Hematopoietic multipotent progenitor cell (in vitro differentiated cells): ENCODE data around the gene TEX101. TPM values are rescaled to one million over a fixed set of nuclear protein-coding genes. Genes with fewer than 3 reads are reported as not detected.
"Not testable (repeated sequence)": the region's sequence is repeated elsewhere in the genome, so short reads cannot be mapped to it uniquely, and the experiment has no call there.

ENCODE experiments used
- DNase-seq, 3 donors: peaks; one replicate each; pipeline ENCODE4 v3.0.0-alpha.2; 2011 to 2015; ENCODE audit warnings: low read depth in 2 of 3, low spot score in 2 of 3
- total RNA-seq: library from RNA; depleted of rRNA; stranded (reverse); fragments of >200 nt; gene quantifications from one replicate; pipeline ENCODE4 v1.2.3, GENCODE V29; 2012

The TEX101 gene
- total RNA-seq, 1 donor, result not detected

DNA sequence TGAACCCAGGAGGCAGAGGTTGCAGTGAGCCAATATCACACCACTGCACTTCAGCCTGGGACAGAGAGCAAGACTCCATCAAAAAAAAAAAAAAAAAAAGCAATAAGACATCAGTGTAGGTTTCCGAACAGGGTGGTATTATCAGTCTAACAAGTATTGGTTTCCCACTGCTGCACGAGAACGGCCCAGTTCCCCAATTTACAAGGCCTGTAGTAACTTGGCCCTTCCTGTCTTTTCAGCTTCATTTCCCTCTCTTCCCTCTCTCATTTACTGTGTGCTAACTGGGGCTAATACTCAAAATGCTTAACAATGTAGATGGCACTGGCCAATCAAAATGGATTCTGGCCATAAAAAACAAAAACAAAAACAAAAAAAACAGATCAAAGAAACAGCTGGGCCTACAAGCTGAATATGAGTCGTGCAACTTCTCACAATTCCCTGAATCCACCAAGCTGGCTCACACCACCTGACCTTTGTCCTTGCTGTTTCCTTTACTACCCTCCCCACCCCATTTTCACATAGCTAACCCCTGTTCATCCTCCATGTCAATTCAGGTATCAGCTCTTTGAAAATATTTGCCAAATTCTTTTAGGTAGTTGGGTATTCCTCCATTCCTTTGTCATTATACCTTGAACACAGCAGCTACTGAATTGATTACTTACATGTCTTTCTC lies 2.4 kb downstream of the TEX101 start:
- DNase-seq, result peak in 1 of 3 donors; percentile 4

DNA sequence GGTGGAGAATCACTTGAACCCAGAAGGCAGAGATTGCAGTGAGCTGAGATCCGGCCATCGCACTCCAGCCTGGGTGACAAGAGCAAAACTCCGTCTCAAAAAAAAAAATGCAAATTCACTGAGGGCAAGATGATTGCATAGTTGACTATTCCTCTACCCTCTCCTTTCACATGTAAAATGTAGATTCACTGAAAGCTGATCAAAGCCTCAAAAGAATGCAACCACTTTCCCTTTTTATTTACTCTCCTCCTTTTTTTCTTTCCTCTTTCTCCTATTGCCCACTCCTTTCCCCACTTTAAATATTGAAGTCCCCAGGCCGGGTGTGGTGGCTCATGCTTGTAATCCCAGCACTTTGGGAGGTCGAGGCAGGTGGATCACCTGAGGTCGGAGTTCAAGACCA lies 6.3 kb downstream of the TEX101 start:
- no peak for DNase-seq

DNA sequence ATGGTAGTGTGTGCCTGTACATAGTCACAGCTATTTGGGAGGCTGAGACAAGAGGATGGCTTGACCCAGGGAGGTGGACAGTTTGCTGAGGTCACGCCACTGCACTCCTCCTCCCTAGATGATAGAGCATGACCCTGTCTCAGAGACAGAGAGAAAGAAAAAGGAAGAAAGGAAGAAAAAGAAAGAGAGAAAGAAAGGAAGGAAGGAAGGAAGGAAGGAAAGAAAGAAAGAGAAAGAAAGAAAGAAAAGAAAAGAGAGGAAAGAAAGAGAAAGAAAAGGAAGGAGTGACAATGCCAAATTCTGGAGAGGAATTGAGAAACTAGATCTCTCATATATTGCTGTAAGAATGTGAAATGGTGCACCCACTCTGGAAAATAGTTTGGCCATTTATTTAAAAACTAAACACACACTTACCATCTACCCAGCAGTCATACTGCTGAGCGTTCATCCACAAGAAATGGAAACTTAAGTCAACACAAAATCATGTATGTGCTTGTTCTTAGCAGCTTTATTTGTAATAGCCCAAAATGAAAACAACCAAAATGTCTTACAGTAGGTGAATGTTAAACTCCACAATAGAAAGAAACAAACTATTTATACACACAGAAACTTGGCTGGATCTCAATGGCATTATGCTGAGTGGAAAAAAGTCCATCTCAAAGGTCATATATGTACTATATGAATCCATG lies 7.5 kb downstream of the TEX101 start:
- DNase-seq, result no peak

DNA sequence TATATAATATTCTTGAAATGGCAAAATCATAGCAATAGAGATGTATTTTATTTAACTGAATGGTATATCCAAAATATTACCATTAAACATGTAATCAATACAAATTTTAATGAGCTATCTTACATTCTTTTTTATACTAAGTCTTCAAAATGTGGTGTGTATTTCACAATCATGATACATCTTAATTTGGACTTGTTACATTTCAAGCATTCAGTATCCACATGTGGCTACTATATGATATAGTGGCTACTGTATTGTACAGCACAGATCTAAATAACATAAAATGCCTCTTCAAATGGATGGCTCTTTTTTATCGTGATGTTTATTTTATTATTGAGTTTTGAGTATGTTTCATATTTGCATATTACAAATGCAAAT lies 8.0 kb downstream of the TEX101 start:
- no peak for DNase-seq

DNA sequence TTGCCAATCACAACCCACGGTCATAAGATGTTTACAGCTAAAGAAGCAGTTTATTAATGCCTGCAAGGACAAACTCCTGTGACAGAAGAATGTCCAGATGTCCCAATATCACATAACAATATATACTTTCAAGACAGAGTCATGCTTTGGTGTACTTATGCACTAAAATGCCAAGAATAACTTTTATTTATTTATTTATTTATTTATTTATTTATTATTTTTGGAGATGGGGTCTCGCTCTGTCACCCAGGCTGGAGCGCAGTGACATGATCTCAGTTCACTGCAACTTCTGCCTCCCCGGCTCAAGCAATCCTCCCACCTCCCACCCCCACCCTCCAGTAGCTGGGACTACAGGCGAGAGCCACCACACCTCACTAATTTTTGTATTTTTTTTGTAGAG lies 9.1 kb downstream of the TEX101 start:
- DNase-seq, result no peak

DNA sequence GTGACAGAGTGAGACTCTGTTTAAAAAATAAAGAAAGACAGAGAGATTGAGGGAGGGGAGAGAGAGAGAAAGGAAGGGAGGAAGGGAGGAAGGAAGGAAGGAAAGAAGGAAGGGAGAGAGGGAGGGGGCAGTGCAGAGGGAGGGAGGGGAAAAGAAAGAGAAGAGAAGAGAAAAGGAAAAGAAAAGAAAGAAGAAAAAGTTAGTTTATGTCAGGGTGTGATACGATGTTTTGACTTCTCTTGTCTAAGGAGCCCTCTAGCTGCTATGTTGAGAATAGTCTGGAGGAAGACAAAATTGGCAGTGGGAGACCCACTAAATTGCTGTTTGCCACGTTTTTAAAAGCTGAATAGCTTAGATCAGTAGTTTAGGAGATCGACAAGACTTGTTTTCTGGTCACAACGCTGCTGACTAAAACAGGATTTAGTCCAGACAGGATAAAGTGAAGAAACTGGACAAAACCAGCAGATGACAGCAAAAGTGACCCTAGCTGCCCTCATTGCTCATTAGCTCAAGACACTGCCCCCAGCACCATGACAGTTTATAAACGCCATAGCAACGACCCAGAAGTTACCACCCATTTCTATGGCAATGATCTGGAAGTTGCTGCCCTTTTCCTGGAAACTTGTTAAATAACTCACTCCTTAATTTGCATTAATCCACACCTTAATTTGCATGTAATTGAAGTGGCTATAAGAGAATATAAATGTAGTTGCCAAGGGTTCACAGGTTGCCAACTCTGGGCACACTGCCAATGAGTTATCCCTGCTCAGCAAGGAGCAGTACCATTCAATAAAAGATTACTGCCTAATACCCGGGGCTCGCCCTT lies 11.1 kb downstream of the TEX101 start:
- DNase-seq, result peak in 1 of 3 donors; percentile 59

DNA sequence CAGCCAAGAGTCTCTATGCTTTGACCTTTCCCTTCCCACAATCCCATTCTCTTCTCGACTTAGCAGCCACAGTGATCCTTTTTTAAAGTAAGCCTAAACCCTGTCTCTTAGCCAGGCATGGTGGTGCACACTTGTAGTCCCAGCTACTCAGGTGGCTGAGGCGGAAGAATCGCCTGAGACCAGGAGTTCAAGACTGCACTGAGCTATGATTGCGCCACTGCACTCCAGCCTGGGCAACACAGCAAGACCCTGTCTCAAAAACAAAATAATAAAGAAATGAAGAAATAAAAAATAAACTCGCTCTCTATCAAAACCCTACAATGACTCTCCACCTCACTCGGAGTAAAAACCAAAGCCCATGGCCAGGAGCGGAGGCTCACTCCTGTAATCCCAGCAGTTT lies 14.7 kb downstream of the TEX101 start:
- no peak for DNase-seq

DNA sequence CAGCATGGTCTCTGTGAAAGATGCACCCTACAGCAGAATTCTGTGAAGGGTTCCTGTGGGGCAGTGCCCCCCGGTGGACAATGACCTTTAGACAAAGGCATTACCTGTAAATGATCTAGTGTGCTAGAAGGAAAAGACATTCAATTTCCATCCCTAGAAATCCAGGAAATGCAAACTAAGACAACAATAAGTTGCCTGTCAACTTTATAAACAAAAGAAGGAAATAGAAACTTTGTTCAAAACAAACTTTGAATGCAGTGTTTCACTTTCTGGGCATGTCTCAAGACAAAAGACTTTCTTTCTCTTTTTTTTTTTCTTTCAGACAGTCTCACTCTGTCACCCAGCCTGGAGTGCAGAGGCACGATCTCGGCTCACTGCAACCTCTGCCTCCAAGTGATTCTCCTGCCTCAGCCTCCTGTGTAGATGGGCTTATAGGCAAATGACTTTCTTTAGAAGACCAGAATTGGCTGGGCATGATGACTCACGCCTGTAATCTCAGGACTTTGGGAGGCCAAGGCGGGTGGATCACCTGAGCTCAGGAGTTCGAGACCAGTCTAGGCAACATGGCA lies 15.5 kb downstream of the TEX101 start:
- DNase-seq, result no peak

DNA sequence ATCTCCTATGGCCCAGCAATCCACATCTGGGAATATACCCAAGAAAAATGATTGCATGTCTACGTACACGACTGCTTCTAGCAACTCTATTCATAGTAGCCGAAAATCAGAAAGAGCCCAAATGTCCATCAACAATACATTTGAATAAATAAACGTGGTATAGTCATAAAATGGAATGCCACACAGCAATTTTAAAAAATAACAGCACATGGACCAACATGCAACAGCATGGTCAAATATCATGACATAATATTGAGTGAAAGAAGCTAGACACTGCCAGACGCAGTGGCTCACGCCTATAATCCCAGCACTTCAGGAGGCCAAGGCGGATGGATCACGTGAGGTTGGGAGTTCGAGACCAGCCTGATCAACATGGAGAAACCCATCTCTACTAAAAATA lies 16.3 kb downstream of the TEX101 start:
- DNase-seq, result no peak

DNA sequence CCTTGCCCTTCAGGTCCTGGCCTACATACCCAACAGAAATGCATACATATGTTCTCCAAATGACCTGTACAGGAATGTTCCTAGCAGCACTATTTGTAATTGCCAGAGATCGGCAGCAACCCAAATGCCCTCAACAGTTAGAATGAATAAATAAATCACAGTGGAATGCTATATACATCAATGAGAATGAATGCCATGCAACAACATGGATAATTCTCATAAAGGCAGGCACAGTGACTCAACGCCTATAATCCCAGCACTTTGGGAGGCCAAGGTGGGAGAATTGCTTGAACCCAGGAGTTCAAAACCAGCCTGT lies 18.6 kb downstream of the TEX101 start:
- DNase-seq, result no peak

DNA sequence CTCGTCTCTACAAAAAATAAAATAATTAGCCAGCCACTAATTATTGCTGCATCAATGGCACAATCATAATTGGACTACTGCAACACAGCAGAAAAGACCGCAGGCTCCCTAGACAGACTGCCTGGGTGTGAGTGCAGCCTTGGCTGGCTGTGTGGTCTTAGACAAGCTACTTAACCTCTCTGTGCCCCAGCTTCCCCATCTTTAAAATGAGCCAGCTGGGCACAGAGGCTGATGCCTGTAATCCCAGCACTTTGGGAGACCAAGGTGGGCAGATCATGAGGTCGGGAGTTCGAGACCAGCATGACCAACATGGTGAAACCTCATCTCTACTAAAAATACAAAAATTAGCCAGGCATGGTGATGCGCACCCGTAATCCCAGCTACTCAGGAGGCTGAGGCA lies 19.0 kb downstream of the TEX101 start:
- no peak for DNase-seq

DNA sequence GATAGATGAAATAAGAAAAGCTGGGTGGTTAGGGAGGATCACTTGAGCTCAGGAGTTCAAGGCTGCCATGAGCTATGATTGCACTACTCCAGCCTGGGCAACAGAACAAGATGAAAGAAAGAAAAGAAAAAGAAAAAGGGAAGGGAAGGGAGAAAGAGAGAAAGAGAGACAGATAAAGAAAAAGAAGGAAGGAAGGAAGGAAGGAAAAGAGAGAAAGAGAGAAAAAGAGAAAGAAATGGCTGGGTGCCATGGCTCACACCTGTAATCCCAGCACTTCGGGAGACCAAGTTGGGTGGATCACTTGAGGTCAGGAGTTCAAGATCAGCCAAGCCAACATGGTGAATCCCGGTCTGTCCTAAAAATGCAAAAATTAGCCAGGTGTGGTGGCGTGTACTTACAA lies 21.1 kb downstream of the TEX101 start:
- no peak for DNase-seq

DNA sequence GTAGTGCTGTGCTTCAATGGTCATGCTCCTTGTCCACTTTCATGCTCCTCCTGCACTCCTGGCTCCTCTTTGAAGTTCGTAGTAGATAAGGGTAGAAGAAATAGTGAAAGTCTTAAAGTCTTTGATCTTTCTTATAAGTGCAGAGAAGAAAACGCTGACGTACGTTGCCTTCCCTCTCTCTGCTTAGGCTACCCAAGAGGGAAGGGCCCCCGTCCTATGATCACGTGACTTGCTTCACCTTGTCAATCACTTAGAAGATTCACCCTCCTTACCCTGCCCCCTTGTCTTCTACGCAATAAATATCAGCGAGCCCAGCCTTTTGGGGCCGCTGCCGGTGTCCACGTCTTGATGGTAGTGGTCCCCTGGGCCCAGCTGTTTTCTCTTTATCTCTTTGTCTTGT lies 22.6 kb downstream of the TEX101 start:
- DNase-seq, result not testable (repeated sequence)

DNA sequence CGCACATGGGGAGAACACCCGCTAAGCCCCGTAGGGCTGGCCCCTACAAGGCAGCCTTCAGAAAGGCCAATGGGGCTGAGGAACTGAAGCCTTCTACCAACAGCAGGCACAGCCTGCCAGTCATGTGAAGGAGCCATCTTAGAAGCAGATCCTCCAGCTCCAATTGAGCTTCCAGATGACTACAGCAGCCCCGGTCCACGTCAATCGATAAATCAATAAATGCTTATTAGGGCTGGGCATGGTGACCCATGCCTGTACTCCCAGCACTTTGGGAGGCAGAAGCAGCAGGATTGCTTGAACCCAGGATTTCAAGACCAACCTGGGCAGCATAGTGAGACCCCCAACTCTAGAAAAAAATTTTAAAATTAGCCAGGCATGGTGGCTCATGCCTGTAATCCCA lies 23.0 kb downstream of the TEX101 start:
- no peak for DNase-seq

DNA sequence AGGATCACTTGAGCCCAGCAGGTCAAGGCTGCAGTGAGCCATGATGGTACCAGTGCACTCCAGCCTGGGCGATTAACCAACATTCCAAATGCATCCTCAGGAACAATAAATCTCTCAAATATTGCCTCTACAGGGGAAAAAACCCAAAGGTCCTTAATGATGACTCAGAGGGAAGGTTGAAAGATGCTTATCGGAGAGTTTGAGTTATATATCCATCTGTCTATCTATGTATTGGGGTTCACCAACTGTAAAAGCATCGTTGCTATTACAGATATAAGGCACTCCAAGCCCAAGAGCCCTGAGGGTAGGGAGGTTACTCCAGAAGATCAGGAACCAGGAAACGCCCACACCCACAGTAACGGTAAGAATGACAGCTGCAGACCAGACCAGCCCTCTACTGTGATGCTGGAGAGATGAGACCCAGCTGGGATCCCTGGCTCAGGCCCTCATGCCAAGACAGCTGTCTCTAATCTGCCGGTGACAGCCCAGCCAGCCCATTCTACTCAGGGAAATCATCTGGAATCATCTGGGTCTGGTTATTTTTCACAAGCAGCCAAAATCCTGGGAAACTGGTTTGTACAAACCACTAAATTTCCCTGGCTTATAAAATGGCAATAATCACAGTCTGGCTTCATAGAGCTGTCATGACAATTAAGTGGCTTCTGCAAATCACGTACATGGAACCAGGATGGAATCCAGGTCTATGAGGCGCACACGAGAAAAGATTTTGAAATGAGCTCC lies 23.8 kb downstream of the TEX101 start:
- DNase-seq, result no peak

DNA sequence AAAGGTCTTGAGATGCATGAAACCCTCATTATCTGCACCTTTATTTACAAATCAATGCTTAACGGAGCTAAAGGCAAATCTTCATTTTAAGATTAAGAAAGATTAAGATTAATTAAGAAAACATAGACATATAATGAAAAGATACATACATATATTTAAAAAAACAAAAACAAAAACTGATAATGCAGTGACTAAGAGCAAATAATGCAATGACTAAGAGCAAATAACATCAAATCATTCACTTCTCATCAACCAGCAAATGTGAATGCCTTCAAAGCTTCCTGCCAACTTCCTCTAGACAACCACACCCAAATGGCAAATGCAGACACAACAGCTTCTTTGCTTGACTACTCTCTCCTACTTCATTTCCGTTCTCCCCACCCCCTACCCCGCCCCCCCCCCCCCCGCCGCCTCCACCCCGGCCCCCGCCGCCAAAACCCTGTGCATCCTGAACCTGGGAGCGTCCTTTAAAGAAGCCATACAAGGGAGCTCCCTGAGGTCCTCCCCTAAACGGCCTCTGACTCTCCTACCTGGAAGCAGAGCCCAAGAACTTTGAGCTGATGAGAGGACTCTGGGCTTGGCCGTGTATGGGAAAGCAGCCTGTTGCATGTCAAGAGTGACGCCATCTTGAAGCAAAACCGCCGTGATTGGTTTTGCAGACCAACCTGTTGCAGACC lies 24.5 kb downstream of the TEX101 start:
- DNase-seq, result peak in 2 of 3 donors; percentile 58 to 59

DNA sequence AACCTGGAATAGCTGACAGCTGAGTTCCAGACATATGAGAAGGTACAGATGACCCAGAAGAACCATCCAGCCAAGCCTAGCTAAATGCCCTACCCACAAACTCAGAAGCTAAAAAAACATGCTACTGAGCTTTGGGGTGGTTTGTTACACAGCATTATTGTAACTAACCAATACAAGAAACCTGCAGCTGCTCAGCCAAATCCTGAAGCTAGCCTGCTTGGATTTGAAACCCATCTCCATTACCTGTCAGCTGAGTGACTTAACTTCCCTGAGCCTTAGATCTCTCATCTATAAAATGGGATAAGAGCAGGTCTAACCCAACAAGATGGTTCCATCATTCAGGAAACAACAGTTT lies 25.0 kb downstream of the TEX101 start:
- no peak for DNase-seq

DNA sequence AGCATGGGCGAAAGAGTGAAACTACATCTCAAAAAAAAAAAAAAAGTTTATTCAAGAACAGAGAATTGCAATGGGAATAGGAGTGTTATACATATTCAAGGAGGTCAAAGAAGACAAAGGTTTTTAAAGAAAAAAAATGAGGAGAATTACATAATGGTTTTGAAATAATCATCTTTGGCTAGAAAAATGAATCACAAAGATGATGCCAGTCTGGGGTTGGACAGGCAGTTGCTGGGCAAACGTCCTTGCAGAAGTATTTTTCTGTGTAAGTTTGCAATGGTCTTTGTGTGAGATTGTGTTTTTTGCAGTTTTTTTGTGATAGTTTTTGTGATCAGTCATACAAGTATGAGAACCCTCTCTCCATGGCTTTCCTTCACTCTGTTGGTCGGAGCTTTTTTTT lies 27.0 kb downstream of the TEX101 start:
- no peak for DNase-seq

DNA sequence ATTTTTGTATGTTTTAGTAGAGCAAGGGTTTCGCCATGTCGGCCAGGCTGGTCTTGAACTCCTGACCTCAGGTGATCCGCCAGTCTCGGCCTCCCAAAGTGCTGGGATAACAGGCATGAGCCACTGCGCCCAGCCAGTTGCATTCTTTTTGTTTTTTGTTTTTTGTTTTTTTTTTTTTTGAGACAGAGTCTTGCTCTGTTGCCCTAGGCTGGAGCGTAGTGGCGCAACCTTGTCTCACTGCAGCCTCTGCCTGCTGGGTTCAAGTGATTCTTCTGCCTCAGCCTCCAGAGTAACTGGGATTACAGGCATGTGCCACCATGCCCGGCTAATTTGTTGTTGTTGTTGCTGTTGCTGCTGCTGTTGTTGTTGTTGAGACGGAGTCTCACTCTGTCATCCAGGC lies 29.4 kb downstream of the TEX101 start:
- DNase-seq, result not testable (repeated sequence)

DNA sequence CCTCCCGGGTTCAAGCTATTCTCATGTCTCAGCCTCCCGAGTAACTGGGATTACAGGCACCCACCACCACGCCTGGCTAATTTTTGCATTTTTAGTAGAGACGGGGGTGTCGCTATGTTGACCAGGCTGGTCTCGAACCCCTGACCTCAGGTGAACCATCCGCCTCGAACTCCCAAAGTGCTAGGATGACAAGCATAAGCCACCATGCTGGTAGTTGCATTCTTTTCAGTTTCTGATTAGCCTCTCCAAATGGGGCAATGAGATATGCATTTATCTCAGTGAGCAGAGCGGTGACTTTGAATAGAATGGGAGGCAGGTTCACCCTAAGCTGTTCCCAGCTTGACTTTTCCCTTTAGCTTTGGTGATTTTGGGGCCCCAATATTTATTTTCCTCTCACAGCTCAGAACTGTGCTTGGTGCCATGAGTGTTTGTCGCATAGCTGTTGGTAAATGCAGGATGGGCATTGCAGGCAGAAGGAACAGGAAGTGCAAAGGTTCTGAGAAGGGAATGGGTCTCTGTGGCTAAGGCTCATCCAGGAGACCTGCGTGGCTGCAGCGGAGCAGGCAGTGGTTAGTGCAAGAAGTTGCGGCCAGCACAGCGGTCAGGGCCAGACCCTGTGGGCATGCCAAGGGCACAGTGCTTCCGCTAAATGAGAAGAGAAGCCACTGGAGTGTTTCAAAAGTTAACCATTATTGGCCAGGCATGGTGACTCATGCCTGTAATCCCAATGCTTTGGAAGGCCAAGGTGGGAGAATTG lies 30.0 kb downstream of the TEX101 start:
- DNase-seq, result no peak
